Islet of Langerhans (tissue), 1 donor: Measurements from ENCODE around the gene NOL6.
"Not testable (repeated sequence)": the region's sequence is repeated elsewhere in the genome, so short reads cannot be mapped to it uniquely, and the experiment has no call there.

ENCODE experiments used
- FAIRE-seq: peaks from one replicate; lab custom pipeline; 2011; peaks lifted over from hg19 to GRCh38; lab: Jason Lieb, UNC

Gene NOL6

DNA sequence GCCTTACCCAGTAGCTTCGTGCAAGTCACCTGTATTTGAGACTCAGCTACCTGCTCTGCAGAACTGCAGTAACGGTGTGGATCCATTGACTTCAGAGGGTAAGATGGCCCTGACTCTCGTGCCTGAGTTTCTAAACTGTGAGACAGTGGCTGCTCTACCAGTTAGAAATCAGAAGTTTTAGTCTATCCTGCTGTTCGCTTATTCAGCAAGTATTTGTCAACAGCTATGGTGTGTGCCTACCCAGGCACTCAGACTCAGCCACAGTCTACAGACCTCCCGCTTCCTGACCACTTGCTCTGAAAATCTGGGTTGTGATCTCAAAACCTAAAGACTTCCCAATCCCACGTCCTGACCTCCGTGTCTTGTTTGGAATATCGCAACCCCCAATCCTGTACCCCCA, 39.9 kb downstream of the NOL6 start:
- no peak for FAIRE-seq

DNA sequence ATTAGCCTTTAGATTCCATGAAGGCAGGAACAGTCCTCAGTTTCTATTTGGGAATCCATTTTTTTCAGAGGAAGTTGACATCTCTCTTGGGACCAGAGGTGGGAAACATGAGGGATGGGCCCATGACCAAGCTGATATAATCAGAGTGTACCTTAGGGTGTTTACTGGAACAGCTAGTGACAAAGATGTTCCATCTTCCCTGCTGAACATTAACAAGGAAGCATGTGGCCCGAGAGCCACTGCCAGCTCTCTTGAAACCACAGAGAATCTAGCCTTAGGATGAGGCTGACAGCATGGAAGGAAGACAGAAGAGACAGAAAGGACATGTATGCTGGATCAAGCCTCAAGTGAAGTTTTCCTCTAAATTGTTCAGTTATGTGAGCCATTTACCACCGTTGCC, 42.3 kb downstream of the NOL6 start:
- FAIRE-seq, result no peak

GRCh38 chr9:33430942-33431341, 42.8 kb downstream of the NOL6 start:
- FAIRE-seq, result no peak

- no peak for FAIRE-seq
These were observed 44.3 kb downstream of the NOL6 start for GRCh38 chr9:33429256-33429985.

- FAIRE-seq, result no peak
These were observed 46.9 kb downstream of the NOL6 start for GRCh38 chr9:33426843-33427293.

- FAIRE-seq, result peak; percentile 89
These were observed 48.6 kb downstream of the NOL6 start for GRCh38 chr9:33425128-33425533.

DNA sequence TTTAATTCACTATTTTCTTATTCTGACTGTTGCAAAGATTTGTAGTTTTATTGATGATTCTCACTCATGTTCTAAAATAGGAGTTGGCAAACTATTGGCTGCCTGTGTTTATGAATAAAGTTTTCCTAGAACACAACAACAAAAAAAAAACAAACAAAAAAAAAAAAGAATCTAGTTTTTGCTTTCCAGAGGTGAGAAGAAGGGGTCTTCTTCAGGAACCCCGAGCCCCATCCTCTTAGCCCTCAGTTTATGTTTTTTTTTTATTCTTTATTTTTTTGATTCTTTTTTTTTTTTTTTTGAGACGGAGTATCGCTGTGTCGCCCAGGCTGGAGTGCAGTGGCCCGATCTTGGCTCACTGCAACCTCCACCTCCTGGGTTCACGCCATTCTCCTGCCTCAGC, 49.2 kb downstream of the NOL6 start:
- FAIRE-seq, result not testable (repeated sequence)

- FAIRE-seq, result not testable (repeated sequence)
These were observed 49.7 kb downstream of the NOL6 start for GRCh38 chr9:33424043-33424442.

DNA sequence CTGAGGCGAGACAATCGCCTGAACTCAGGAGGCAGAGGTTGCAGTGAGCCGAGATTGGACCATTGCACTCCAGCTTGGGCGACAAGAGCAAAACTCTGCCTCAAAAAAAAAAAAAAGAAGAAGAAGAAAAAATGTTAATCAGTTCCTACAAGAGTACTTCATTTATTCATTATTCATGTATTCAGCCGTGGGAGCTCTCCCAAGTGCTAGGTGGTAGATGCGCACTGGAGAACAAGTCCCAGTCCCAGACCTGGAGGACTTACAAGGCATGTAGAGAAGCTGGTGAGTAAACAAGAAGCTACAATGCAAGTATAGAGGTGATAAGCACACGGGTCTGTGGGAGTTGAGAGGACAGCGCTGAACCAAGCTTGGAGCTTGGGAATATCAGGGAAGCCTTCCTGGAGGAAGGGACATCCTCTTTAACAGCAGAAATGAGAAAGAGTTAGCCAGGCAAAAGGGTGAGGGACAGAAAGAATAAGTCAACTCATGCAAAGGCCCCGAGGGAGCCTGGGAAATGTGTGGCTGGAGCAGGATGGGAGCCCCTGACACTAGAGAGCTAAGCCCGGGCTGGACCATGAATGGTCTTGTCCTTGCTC, 53.9 kb downstream of the NOL6 start:
- FAIRE-seq, result no peak

GRCh38 chr9:33418090-33418489, 55.6 kb downstream of the NOL6 start:
- FAIRE-seq, result no peak

DNA sequence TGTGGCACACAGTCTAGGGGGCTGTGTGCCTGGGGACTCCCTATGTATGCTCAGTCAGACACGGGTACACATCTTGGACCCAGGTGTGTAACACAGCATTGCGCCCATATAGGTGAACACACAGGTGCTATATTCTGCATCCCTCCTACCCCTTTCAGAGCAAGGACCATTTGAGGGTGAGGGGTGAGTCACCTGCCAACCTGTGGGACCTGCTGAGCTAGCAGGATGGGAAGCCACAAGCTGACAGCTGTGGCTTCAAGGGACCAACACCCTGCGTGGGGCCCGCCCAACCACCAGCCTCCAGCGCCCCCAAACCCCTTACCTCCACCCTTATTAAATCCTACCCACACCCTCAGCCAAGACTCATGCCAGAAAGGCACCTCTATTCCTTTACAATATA, 56.7 kb downstream of the NOL6 start:
- FAIRE-seq, result no peak

GRCh38 chr9:33415501-33416038, 58.2 kb downstream of the NOL6 start:
- no peak for FAIRE-seq

DNA sequence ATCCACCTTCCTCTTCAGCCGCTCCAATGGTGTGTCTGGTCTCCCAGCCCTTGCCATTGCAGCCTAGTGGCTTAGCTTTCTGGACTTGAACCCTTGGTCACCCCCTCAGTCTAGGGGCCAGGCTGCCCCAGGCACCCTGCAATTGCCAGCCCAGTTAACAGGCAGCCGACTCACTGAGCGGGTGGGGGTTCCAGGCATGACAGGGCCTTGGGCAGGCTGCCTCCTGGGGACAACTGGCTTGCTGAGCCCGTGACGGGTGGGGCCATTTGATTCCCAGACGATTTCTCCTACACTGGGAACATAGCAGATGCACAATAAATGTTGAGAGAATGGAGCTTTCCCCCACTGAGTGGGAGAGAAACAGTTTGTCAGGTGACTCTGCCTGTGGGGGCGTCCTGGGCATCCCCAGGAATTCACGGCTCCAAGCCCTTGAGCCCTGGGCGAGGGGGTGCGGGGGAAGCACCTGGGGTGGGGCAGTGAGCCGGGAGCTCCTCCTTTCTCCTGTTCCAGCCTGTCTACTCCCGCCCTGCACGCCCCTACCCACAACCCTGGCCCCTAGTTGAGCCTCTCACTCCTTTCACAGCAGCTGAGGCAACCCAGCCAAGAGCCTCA, 58.7 kb downstream of the NOL6 start:
- no peak for FAIRE-seq

DNA sequence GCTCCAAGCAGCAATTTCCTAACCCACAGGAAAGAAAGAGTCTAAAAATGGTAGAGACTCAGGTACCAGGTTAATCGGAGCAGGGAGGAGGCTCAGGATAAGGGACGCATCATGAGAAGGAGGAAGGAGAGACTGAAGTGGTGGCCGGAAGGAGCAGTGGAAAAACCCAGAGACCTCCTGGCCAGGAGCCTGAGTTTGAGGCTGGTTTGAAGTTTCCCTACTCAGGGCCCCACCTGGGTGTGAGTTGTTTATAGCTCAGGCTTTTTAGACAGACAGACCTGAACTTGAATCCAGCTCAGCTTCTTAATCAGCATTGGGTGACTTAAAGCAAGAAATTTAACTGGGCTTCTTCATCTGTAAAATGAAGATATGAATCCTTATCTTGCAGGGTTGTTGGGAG, 59.5 kb downstream of the NOL6 start:
- no peak for FAIRE-seq
